ENCODE data around the gene PRXL2B.

Gene PRXL2B

DNA sequence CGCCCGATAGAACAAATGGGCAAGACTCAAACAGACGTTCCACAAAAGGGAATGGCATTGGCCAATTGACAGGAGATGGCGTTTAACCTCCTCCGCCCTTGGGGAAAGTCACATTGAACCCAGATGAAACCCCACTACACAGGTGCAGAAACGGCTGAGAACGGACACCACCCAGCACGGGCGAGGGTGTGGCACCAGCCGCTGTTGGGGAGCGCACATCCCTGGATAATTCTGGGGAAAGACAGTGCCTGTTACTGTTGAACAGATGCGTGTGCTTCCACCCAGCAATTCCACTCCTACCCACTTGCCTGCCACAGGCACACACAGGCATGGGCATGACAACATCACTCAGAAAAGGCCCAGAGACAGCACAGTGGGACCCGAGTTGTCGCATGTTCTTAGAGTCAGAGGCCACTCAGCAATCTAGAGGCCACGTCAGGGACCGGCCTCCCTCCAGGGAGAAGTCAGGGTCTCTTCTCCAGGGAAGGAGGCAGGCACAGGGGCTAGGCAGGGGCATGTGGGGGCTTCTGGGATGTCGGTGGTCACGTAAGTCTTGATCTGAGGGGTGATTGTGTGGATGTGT, 15.2 kb downstream of the PRXL2B start:
- no peak for DNase-seq (ENCODE audit: low spot score)

DNA sequence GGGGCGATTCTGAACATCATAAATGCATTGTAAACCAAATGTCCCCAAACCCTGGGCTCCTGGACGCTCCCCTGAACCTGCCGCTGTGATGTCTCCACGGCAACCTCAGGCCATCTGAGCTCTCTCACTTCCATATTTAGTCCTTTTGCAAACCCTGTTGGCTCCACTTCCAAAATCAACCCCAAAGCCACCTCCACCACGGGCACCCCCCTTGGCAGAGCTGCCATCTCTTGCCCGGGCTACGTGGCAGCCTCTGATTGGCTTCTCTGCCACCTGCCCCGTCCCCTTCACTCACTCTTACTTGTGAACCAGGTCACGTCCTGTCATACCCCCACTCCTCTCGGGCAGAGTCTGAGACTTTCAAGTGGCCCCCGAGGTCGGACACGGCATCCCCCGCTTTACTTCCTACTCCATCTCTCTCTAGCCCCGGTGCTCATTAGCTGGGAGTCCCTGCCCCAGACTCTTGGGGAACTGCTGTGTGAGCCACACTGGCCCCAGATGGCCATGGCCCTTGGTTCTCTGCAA, 15.8 kb downstream of the PRXL2B start:
- DNase-seq (ENCODE audit: low spot score), result no peak

DNA sequence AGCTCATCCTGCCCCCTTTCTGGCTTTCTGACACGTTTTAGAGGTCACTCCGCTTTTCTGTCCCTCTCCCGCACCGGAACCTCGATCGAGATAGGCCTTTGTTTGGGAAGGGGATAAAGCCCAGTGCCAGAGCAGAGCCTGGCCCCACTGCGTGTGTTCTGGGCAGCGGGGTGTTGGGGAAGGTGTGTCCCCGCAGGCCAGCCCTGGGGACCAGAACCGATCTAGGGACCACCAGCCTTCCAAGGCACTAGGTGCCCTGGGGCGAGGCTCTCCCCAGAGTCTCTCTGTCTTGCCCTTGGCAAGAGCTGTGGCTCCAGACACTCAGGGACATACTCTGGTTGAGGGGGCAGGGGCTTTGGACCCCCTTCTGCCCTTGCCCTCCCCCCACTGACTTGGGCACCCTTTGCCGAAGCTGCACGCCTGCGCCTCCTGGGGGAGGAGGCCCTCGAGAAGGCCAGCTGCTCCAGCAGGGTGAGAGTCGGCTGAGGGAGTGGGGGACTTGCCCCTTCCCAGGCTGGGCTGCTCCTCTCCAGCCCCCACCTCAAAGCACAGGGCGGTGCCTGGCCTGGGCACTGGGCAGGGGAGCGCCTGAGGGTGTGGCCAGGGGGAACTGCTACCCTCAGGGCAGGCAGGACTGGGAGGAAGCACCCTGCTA, 16.4 kb downstream of the PRXL2B start:
- no peak for DNase-seq (ENCODE audit: low spot score)

DNA sequence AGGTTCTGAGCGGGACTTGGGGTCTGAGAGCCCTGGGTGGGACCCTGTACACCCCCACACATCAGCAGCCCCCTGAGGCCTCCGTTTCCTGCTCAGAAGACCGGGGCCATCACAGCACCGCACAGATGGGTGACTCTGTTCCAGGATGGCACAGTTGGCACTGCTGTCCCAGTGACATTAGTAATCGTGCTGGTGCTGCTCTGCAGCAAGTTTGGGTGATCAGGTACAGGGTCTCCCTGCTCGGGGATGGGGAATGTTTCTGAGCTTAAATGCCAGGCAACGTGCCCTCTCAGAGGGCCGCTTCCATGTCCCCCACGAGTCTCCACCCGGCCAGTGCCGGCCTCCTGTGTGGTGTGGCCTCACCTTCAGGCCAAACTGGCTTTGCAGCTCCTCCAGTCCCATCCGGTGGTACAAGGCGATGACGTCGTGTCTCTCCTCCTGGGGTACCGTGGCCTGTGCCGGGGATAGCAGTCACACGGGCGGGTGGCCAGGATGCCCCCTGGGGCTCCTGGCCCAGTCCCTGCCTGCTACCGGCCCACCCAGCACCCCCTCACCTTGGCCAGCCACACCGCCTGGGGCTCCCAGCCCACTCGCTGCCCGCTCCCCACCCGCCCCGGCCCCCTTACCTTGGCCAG, 17.1 kb downstream of the PRXL2B start:
- no peak for DNase-seq (ENCODE audit: low spot score)

DNA sequence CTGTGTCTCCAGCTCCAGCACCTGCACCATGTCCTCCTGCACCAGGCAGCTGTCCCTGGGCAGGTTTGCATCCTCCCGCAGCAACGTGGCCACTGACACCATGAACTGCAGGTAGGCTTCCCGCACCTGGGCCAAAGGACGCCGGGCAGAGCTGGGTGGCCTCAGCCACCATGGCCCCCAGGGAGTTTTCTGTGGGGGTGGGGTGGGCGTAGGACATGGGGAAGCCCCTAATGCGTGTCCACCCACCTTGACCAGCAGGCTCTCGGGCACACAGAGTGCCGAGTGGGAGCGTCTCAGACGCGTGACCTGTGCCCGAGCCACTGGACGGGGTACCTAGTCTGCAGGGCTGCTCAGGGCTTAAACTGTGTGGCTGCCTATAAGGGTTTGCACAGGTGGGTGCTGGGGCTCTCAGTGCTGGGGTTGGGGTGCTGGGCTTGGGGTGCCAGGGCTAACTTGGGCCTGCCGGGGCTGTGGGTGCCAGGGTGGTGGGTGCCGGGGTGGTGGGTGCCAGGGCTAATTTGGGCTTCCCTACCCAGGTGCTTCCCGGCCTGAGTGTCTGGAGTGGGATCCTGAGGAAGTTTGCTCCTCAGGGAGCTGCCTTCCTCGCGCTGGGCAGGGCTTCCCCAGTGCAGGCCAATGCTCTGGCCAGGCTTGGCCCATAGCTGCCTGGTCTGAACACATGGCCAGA, 17.7 kb downstream of the PRXL2B start:
- no peak for DNase-seq (ENCODE audit: low spot score)

DNA sequence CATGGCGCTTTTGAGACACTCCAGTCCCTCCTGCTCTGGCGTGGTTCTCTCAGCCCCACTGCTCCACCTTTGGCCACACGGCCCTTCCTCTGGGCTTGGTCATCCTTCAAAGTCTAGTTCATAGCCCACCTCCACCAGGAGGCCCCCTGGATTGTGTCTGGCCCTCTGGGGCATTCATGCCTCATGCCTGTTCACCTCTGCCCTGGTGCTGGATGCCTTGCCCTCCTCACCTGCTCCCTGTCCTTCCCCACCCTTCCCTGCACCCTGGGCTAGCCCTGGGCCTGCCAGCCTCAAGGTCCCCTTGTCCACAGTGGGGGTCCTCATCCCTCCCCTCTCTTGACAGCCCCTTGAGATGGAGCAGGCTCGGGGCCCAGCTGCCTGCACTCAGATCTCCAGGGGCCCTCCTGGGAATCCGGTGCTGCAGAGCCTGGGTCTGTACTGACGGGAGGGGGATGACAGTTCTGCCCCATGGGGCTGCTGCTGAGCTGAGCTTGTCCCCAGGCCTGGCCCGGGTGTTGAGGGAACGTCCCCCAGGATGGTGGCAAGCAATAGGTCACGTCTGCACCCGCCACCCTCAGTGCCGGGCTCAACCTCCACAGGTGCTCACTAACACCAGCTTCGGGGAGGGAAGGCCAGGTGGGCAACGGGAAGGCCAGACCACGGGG, 18.4 kb downstream of the PRXL2B start:
- DNase-seq (ENCODE audit: low spot score), result no peak

DNA sequence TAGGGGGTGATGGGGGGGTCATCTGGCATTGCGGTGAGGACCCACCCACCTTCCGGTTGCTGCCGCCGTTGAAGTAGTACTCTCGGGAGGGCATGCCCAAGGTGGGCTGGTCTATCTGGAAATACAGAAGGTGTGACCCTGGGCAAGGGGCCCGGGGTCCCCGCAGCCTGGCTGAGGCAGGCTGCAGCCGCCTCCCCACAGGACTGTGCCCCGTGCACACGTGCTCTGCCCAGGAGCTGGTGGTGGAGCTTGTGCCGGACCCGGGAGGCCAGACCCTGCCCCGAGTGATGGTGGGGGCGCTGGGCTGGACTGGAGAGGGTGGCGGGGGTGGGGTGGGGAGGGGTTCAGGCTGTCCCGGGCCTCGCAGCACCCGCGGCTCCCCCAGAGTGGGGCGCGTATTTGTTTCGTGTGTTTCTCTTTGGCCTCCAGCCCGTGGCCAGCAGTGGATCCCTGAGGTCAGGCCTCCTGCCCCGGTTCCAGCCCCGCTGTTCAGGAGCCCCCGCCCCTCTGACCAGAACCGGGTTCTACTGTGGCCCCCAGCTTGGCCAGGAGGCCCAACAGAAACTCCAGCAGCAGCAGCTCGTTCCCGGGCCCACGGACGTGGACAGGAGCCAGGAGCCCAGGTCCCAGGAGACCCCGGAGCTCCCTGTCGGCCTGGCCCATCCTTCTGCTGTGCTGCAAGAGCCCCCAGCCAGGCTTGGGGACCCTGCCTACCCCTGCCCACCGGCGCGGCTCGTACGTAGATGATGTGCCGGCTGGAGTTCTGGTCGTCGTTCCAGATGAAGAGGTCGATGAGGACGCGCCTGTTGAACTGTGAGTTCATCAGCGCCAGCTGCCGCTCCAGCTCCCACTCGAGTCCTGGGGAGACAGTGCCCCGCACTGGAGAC, 19.2 kb downstream of the PRXL2B start:
- no peak for DNase-seq (ENCODE audit: low spot score)

DNA sequence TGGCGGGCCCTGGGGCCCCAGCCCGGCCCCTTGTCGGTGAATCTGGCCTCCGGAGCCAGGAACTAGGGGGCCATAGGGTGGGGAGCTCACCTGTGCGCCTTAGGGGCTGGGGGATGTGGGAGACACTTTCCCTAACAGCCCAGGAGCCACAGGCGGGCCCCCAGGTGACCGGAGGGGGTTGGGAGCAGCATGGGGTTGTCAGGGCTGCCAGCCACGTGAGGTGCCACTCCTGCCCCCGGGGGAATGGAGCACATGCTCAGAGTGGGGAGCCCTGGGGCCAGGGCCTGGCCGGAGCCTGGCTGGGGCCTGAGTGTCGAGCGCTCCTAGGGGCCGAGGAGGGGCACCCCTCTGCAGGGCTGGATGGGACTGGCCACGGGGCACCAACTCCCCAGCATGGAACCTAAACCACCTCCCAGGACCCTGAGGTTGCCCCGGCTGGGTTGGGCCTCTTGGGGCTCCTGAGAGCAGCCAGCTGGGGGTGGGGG, 19.9 kb downstream of the PRXL2B start:
- no peak for DNase-seq (ENCODE audit: low spot score)

DNA sequence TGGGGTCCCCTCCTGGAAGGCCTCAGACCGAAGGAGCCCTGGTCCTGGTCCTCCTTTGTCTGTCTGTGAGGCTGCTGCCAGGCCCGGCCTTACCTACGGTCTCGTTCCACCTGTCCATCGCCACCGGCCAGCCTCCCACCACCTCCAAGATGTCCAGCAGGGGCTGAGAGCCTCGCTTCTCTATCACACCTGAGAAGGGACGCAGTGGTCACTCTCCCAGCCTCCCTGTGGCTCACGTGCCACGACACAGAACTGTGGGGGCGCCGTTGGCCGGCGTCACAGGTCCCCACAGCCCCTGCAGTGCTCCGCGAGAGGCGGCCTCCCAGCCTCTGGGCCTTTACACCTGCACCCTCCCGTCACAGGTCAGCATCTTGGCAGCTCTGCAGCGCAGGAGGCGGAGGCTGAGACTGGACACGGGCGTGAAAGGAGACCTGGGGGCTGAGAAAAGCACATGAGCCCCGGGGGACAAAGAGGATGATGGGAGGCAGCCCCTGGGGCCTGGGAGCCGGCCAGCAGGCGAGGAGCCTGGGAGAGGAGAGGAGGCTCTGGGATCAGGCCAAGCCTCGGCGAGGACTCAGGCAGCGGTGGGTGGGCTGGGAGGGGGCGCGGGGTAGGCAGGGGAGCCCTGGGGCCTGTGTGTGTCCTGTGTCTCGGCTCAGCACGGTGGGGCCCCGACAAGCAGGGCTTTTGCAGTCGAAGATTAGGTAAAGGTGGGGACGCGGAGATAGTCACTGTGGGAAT, 20.5 kb downstream of the PRXL2B start:
- no peak for DNase-seq (ENCODE audit: low spot score)

DNA sequence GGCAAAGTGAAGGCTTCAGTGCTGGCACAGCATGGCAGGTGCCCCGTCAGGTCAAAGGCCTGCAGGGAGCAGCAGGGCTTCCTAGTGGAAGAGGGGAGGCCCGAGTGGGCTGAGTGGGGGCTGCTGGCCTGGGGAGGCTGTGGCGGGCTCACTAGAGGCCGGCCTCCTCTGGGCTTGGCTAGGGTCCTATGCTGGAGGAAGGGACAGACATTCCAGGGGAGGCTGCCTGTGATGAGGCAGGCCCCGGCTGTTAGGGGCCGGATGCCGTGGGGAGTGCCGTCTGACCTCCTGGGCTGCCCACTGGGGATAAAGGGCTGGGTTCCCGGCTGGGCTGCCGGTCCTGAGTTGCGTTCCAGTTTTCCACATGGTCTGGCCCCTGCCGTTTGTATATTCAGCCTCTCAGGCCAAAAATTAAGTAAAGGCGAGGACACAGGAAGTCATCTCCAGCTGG, 21.1 kb downstream of the PRXL2B start:
- no peak for DNase-seq (ENCODE audit: low spot score)

DNA sequence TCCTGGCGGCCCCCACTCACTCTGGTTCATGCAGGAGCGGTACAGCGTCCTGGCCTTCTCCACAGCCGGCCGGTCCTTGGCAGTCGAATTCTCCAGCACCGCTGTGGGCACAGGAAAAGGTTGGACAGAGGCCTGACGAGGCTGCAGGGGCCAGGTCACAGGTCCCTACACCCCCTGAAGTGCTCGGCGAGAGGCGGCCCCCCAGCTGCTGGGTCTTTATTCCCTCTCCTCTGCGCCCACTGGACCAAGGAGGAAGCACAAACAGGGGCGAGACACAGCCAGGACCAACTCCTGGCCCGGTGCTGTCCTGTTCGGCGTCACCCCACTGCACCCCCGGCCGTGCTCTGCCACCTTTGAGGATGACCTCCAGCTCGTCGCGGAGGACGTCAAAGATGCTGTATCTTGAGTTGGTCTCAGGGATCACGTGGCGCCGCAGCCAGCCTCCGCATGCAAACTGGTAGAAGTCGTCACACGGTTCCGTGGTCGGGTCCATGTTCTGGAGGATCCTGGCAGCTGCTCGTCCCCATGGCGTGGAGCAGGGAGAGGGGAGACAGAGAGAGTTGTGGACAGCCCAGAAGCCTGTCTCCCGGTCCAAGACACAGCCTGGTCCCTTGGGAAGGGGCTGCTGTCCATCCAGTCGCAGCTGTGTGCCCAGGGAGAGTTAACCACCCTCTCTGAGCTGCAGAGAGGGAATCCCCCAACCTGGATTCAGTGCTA, 22.9 kb downstream of the PRXL2B start:
- DNase-seq (ENCODE audit: low spot score), result no peak

DNA sequence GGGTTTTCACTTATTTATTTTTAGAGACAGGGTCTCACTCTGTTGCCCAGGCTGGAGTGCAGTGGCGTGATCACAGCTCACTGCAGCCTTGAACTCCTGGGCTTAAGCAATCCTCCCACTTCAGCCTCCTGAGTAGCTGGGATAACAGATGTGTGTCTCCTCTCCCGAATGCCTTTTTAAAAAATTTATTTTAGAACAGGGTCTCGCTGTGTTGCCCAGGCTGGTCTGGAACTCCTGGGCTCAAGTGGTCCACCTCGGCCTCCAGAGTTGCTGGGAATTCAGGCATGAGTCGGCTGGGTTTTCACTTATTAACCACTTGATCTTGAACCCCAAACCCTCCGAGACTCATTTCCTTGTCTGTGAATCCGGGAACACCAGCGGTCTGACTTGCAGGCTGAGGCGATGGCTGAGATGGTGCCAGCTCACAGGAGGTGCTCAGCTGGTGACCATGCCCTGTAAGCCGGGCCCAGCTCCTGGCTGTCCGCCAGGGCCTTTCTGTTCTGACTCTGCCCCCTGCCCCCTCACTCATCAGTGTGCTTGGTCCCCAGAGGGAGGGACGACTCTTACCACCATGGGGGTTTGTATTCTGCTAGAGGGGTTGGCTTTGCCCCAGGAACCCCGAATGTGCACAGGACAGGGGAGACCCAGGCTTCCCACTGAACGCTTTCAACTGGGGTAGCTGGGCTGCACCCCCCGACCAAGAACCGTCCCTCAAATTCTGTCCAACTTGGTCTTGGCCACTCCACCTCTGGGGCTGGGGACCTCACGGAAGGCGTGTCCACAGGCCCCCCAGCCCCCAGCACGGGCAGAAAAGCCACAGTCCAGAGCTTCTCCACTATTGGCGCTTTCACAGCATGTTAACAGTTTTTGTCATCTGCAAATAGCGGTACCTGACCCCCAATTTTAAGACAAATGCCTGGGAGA, 23.7 kb downstream of the PRXL2B start:
- DNase-seq (ENCODE audit: low spot score), result no peak

DNA sequence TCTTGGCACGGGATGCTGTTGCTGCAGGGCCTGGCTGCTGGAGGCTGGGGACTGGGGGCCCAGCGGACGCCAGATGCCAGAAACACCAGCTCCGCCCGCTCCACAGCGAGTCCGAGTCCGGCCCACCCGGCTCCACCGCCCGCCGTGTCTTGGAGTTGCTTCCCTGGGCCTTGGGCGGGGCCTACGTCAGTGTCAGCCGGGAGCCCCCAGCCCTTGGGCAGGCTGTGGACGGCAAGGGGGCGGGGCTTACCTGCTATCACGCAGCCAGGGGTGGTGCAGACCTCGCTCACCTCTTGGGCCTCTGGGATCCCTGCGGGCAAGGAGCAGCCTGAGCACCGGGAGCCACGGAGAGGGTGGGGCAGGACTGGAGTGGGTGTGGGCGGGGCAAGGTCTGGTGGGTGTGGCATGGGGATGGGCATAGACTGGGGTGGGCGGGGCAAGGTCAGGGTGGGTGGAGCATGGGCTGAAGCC, 24.5 kb downstream of the PRXL2B start:
- peak; percentile 52 for DNase-seq (ENCODE audit: low spot score)

DNA sequence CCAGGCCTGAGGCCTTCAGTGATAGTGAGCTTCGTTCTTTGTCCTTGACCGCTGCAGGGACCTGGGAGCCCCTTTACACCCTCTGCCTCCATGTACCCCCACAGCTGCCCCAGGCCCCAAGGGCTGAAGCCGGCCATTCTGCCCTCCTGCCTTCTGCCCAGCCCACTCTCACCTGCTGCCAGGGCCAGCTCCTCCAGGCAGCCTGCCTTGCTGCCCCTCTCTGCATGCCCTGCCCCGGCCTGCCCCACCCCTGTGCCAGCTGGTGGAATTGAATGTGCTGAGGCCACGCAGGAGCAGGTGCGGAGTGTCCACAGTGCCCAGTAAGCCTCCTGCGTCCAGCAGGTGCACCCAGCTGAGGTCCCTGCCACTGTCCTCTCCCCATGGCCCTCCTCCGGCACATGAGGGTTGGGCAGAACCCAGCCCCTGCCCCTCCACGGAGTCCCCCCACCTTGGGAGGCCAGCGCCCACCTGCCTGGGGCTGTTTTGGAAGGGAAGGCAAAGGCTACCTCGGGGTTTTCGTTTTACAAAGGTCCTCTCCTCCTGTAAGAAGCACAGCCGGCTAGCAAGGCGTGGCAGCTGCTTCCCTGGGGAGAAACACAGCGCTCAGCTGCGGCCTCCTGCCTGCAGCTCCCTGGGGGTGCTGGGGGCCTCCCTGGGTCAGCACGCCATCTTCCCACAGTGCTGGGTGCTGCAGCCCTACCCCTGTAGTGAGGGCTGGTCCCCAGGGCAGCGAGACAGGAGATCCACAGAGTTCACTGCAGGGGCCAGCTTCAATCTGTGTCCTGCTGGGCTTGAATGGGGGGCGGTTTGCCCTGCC, 25.3 kb downstream of the PRXL2B start:
- DNase-seq (ENCODE audit: low spot score), result no peak

DNA sequence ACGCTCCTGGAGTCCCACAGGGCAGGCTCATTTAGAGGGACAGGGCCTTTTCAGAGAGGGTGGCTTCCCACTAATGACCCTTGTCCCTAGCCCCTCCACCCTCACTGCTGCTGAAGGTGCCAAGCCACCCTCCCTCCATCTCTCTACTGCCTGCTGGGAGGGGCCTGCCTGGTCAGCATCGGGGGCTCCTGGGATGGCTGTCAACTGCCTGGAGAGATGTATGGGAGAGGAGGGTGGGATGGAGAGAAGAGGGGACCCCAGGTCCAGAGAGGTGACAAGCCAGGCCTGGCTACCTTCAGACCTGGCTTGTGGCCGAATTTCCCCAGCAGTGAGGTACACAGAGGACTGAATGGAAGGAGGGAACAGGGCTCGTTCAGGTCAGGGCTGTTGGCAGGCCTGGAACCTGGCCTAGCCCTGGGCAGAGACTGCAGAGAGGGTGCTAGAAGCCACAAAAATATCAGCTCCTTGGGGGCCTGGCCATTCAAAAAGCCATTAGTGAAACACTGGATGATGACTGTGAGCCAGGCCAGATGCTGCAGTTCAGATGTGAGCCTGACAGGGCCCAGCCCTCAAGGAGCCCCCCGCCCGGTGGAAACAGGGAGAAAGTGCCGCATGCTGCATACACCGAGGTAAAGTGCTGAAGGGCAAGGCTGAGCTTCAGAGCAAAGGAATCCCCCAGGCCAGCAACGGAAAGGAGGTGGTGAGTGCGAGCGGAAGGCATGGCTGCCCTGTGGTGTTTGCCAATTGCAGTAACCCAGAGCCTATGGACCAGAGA, 26.2 kb downstream of the PRXL2B start:
- DNase-seq (ENCODE audit: low spot score), result no peak

DNA sequence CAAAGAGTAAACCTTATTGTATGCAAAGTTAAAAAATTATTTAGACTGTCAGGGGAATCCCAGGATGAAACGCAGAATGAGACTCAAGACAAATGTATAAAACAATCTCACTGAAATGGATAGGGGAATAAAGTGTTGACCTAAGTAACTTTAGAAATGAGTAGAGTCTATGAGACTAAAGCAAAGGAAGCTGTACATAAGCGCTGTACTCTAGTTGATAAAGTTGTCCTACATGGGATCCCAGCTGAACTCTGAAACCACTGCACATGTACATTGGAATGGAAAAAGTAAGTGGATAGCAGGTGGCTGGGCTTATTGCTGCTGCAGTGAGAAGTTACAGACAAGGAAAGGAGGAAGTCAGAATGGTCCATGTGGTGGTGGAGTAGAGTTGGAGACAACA, 27.6 kb downstream of the PRXL2B start:
- DNase-seq (ENCODE audit: low spot score), result no peak

DNA sequence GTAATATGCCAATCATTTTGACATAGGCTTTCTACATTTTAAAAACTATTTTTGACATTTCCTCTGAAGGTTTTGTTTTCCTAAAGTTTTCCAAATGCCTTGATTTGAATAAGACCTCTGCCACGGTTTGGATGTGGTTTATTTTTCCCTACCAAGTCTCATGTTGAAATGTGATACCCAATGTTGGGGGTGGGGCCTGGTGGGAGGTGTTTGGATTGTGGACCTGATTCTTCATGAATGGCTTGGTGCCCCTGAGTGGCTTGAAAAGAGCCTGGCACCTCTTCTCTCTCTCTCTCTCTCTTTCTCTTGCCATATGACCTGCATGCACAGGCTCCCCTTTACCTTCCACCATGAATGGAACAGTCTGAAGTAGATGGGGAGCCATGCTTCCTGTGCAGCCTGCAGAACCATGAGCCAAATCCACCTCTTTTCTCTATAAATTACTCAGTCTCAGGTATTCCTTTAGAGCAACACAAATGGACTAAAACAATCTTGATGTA, 31.4 kb downstream of the PRXL2B start:
- no peak for DNase-seq (ENCODE audit: low spot score)

Measured in AG20443 (cell line).